Fibroblast of skin of back (primary cell): ENCODE measurements around the gene PITPNM1.
A peak's percentile ranks its signal among the peaks of the same experiment; 100 is the strongest.
"Not testable (repeated sequence)": the region's sequence is repeated elsewhere in the genome, so short reads cannot be mapped to it uniquely, and the experiment has no call there.

ENCODE experiments used
- DNase-seq: peaks from one replicate; pipeline ENCODE4 v3.0.0-alpha.2; 2013

The PITPNM1 gene

GRCh38 chr11:67486481-67487195 lies 18.5 kb downstream of the PITPNM1 start:
- DNase-seq, result no peak

GRCh38 chr11:67485873-67486361 lies 19.2 kb downstream of the PITPNM1 start:
- not testable (repeated sequence) for DNase-seq

GRCh38 chr11:67484847-67485311 lies 20.3 kb downstream of the PITPNM1 start:
- no peak for DNase-seq

GRCh38 chr11:67483831-67484665 lies 21.1 kb downstream of the PITPNM1 start:
- no peak for DNase-seq

GRCh38 chr11:67482827-67483798 lies 22.1 kb downstream of the PITPNM1 start, which contains the start of gene AIP:
AIP (plus strand) TSS chr11:67483026; CDS start chr11:67483159, 133 bp downstream.
- peak; percentile 98 for DNase-seq

GRCh38 chr11:67482275-67482826 lies 22.8 kb downstream of the PITPNM1 start:
- DNase-seq, result no peak

- not testable (repeated sequence) for DNase-seq
Observed at GRCh38 chr11:67477344-67478050, 27.7 kb downstream of the PITPNM1 start.

GRCh38 chr11:67476692-67477091 lies 28.5 kb downstream of the PITPNM1 start:
- not testable (repeated sequence) for DNase-seq

GRCh38 chr11:67472882-67473281 lies 32.3 kb downstream of the PITPNM1 start:
- no peak for DNase-seq

- DNase-seq, result no peak
Observed at GRCh38 chr11:67470337-67471002, 34.7 kb downstream of the PITPNM1 start.

GRCh38 chr11:67469508-67469811 lies 35.7 kb downstream of the PITPNM1 start:
- DNase-seq, result no peak

- DNase-seq, result peak; percentile 90
Observed at GRCh38 chr11:67468759-67469507, 36.2 kb downstream of the PITPNM1 start, which contains the start of gene TMEM134. TMEM134 (minus strand) TSS chr11:67469251; CDS start chr11:67469192, 59 bp downstream.

- DNase-seq, result no peak
Observed at GRCh38 chr11:67468456-67468758, 36.8 kb downstream of the PITPNM1 start.

GRCh38 chr11:67468056-67468455 lies 37.1 kb downstream of the PITPNM1 start:
- no peak for DNase-seq

- no peak for DNase-seq
Observed at GRCh38 chr11:67466962-67467771, 38.0 kb downstream of the PITPNM1 start.

GRCh38 chr11:67466367-67466766 lies 38.8 kb downstream of the PITPNM1 start:
- no peak for DNase-seq

GRCh38 chr11:67465530-67465929 lies 39.6 kb downstream of the PITPNM1 start:
- peak; percentile 16 for DNase-seq

GRCh38 chr11:67465189-67465510 lies 40.0 kb downstream of the PITPNM1 start:
- DNase-seq, result no peak
